Measurements from ENCODE around the gene UPF2. TPM values are rescaled to one million over a fixed set of nuclear protein-coding genes. Genes with fewer than 3 reads are reported as not detected.

The UPF2 gene
- 17.2 and 20.2 TPM in 2 replicates for total RNA-seq

DNA sequence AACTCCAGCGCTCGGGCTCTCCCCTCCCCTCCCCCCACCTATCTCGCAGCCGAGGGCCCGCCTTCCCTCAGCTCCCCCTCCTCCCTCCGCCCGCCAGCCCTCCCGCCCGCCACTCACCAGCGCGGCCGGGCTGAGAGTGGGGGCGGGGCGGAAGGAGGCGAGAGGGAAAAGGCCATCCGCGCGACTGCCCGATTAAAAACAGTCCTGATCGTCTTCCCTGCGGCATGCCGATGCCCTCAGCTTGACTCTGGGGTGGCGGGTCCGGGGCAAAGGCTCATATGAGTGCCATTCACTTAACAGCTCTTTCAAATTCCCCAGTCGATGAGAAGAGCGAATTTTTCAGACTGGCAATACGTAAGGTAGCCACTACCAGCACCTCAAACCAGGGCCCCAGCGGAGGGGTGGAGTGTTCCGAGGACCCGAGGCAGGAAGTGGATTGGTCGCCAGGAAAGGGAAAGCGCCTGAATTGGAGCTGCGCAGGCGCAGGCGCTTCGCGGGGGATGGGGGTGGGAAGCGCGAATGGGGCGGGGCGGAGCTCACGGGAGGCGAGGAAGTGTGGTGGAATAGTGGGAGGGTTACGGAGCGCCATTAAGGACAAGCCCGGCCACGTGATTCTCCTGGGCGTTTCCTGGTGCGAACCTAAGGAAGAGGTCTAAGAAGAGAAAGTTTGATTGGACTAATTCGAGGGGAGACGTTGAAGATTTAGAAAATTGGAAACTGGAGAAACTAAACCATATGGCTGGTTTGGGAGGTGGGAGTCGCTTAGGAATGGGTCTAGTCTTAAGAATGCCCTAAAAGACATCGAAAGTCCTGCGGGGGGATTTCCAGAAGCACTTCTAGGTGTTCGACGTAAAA is at the start of gene UPF2:
TSS of gene UPF2 (minus strand) at position 13 of the 855 bp plus-strand sequence. CDS start 7,386 bp downstream, outside the sequence.

GRCh38 chr10:12068449-12069269 is 26.1 kb upstream of the UPF2 start, which contains the start of gene DHTKD1:
Gene DHTKD1, plus strand, starts transcription at chr10:12068954. Its CDS starts 80 bp downstream, at chr10:12069034.

Other genes starting within 250 kb of the UPF2 start
- 5.3 and 6.5 TPM in 2 replicates for gene PROSER2, start 219.5 kb downstream of the UPF2 start, total RNA-seq
- 25.3 and 36.3 TPM in 2 replicates for gene DHTKD1, start 26.1 kb upstream of the UPF2 start, total RNA-seq
- 3.2 and 13.7 TPM in 2 replicates for gene SEC61A2, start 86.9 kb upstream of the UPF2 start, total RNA-seq
- 101 and 134 TPM in 2 replicates for gene NUDT5, start 153.1 kb upstream of the UPF2 start, total RNA-seq
- 197 and 203 TPM in 2 replicates for gene CDC123, start 153.4 kb upstream of the UPF2 start, total RNA-seq